ENCODE results near the gene ONECUT2.
"Not testable (repeated sequence)": the region's sequence is repeated elsewhere in the genome, so short reads cannot be mapped to it uniquely, and the experiment has no call there.

Gene ONECUT2

GRCh38 chr18:57445488-57446319 lies 10.5 kb downstream of the ONECUT2 start:
- DNase-seq (ENCODE audit: low read depth in 3 of 3) = no peak

DNA sequence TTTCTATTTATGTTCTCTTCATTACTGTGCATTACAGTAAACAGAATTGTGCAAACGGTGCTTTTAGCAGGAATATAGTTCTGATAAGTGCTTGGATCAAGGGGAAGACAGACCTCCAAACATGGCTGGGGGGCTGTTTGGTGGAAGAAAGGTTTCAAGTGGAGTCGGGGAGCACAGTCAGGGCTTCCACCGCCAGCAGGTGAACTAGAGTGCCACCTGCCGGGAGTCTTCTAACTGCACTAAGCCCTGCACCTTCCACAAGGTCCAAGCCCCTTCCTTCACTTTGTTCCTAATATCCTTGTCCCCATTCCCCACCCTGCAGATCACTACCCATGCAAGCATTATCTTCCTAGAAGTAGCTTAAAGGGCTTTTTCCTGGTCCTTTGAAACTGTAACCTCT lies 11.1 kb downstream of the ONECUT2 start:
- no peak for DNase-seq (ENCODE audit: low read depth in 3 of 3)

DNA sequence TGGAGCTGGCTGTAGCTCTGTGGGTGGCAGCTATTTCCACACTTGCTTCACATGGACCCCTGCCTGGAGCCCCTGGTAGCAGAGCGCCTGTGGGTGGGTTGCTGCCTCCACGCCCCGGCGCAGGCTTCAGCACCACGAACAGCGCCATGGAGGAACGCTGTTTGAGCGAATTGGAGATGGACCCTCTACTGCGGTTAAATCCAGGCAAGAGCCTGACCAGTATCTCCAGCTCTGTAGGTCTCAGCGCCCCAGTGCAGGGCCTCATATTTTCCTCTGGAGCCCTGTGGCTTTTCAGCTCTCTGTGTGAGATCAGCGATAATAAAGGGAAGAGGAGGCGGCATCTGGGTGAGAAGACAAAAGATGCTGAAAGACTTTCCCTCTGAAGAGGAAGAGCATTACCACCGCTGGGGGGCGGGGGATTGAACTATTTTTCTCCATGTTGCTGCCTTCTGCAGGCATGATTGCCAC lies 12.0 kb downstream of the ONECUT2 start:
- DNase-seq (ENCODE audit: low read depth in 3 of 3) = no peak

DNA sequence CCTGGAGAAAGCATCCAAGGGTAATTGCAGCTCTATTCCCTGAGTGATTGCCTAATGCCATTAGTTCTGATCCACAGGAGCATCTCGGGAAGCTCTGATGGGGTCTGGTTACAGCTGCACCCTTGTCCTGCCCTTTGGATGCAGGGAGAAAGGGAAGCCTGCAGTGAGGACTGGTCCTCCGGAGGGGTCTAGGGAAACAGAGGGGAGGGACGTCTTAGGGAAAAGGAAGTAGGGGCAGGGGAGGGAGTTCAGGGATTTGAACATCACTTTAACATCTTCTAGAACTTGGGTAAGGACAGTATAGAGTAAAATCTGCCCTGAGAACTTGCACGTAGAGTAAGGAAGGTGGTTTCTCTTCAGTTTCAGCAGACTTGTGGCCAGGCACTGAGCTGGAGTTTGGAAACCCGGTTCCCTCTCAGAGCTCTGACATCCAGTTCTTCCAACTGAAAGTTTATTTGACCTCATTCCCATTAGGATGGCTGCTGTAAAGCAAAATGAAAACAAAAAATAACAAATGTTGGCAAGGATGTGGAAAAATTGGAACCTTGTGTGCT lies 20.5 kb downstream of the ONECUT2 start:
- no peak for DNase-seq (ENCODE audit: low read depth in 3 of 3)

- no peak for DNase-seq (ENCODE audit: low read depth in 3 of 3)
Observed at GRCh38 chr18:57461652-57462269, 26.6 kb downstream of the ONECUT2 start.

DNA sequence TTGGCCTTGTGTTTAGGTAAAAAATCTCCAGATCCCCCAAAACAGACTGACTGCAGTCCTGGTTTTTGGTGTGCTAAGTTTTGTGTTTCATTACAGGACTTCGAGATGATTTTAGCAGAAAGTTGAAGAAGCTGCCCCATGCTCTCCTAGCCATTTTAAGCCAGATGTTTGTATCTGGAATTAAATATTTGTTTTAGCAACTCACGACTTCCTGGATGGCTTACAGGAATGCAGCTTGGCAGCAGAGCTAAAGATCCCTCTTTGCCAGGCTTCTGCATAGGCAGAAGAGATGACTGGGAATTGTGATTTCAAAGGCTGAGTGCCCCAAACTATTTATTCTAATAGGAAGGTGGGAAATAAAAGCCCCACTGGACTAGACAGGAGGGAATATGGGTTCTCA lies 31.1 kb downstream of the ONECUT2 start:
- DNase-seq (ENCODE audit: low read depth in 3 of 3) = no peak

- DNase-seq (ENCODE audit: low read depth in 3 of 3) = no peak
Observed at GRCh38 chr18:57466745-57467409, 31.7 kb downstream of the ONECUT2 start.

GRCh38 chr18:57469884-57470283 lies 34.7 kb downstream of the ONECUT2 start:
- DNase-seq (ENCODE audit: low read depth in 3 of 3) = no peak

- no peak for DNase-seq (ENCODE audit: low read depth in 3 of 3)
Observed at GRCh38 chr18:57475408-57475807, 40.2 kb downstream of the ONECUT2 start.

GRCh38 chr18:57475903-57476302 lies 40.7 kb downstream of the ONECUT2 start:
- no peak for DNase-seq (ENCODE audit: low read depth in 3 of 3)

DNA sequence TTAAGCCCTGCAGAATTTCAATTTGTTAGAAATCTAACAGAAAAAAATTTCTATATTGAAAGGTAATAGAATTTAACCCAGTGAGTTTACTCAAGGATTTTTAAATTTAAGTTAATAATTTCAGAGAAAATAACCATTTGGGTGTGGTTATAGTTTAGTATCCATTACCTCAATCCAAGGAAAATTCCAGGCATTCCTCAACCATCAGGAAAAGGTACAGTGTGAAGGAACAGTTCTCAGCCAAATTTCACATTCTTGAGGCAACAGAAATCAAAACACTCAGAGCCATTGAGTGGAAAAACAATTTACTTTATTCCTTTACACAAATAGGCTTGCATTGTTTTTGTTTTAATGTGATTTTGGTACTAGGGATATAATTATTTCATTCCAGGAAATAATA lies 45.6 kb downstream of the ONECUT2 start:
- no peak for DNase-seq (ENCODE audit: low read depth in 3 of 3)

DNA sequence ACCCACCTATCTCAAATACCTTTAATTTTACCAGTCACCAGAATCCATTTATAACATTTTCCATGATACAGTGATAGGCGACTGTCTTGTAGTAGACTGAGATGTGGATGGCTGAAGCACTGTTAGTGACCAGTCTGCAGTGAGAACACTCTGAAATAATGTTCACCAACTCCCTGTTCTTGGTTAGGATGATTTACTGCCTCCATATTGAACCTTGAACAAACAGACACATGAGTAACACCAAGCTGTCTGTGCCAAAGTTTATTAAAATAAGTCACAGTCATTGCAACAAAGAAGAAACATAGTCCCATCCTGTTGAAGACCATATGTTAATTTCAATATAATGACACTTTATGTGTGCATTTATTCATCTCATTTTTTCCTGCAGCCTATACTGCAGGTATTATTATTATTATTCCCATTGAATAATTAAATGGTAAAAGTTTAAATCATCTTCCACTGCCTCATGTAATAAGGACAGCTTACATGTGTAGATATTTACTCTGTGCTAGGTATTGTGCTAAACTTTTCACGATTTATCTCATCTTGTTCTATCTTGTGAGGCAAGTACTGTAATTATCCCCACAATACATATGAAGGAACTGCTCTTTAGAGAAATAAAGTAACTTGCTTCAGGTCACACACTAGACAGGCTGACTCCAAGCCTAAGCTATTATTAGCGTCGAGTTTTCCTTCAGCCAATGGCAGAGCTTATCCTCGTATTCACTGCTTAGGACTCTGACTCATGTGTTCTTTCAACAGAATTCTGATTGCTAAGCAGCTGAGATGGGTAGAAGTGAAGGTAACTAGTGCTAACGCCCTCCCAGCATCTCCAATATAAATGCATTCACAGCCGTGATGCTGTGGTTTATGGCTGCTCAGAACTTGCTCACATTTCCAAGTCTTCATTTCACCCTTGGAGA lies 62.5 kb downstream of the ONECUT2 start:
- DNase-seq (ENCODE audit: low read depth in 3 of 3) = no peak

DNA sequence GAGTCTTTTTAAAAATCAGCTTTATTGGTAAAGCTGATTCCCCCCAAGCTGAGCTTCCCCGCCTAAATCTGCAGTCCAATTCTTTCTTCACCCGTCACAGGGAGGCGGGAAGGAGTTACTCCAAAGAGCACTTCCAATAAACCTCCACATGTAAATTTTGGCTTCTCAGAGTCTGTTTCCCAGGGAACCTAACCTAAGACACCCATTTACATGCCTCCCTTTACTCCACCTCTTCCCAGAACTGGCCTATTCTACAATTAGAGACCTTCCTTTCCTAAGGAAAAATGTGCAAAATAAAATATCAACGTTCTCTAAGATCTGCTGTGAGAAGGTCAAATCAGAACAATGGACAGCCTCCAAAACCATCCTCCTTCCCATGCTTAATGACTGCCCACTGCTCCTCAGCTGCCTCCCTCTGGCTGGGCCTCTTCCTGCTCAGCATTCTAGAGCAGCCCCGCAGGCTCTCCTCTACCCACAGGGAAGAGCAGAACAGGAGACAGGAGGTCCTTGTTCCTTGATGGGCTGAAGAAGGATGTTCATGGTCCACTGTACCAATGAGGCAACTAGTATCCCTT lies 63.6 kb downstream of the ONECUT2 start:
- no peak for DNase-seq (ENCODE audit: low read depth in 3 of 3)

DNA sequence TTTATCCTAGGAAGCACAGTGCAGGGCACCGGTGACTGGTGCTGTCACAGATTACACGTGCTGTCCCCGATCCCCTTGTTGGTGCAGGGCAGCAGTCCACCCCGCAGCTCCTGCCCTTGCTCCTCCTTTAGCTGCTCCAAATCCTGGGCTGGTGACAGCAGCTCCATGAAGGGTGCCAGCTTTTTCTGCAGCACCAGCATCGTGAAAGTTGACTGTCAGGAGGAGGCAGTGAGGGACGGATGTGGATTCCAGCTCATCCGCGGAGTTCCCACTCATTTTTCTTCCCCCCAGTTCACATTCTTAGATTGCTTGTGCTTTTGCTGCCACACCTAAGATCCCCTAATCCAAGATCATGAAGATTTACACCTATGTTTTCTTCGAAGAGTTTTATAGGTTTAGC lies 67.5 kb downstream of the ONECUT2 start:
- DNase-seq (ENCODE audit: low read depth in 3 of 3) = no peak

DNA sequence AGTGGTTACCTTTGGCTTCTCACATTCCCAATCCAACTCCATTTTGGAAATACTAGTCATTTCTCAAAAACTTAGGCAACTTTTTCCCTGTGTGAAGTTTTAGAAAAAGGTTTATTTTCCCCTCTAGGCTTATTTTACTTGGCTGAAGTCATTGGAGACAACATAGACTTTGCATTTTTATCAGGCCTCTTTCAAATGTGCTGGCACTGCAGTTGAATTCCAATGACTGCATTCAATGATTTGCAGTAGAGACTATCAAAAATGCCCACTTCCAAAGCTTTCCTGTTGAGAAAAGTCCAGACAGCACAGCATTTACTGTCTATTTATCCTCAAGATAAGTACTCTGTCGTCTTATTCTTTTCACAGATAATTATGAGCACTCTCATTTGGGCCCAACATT lies 70.1 kb downstream of the ONECUT2 start:
- no peak for DNase-seq (ENCODE audit: low read depth in 3 of 3)

- no peak for DNase-seq (ENCODE audit: low read depth in 3 of 3)
Observed at GRCh38 chr18:57516056-57516455, 80.9 kb downstream of the ONECUT2 start.

- no peak for DNase-seq (ENCODE audit: low read depth in 3 of 3)
Observed at GRCh38 chr18:57518533-57518932, 83.4 kb downstream of the ONECUT2 start.

GRCh38 chr18:57519668-57520424 lies 84.7 kb downstream of the ONECUT2 start:
- DNase-seq (ENCODE audit: low read depth in 3 of 3) = no peak

DNA sequence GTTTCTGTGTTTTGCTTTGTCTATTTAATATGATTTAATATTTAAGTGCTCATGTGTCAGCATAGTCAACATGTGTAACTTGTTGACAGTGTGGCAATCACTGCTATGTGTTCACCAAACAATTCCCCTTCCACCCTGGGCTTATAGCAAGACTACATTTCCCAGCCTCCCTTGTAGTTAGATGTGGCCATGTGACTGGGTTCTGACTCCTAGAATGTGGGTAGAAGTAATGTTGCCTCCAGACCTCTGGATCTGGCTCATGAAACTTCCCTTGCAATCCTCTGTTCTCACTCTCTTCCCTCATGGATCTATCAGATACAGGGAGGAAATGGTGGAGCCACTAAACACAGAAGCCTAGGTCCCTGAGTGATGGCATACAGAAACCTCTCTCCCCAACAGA lies 87.2 kb downstream of the ONECUT2 start:
- DNase-seq (ENCODE audit: low read depth in 3 of 3) = not testable (repeated sequence)

Measured in stimulated activated CD4-positive, alpha-beta T cell treated with anti-CD3 and anti-CD28 coated beads, TNF-alpha, amount 100 ng/mL, for 24 hours (primary cell).